Measurements from ENCODE around the gene FMO4. TPM values are rescaled to one million over a fixed set of nuclear protein-coding genes. Genes with fewer than 3 reads are reported as not detected.
A peak's percentile ranks its signal among the peaks of the same experiment; 100 is the strongest.

The FMO4 gene
- total RNA-seq, 4 donors from 2014 or later = 1.2 to 3.2 (median 1.7) TPM

- DNase-seq (ENCODE audit: extremely low spot score) = peak; percentile 53
- no peaks in the 10 kb centered on the region for H3K9me3 ChIP-seq
- no peaks in the 10 kb centered on the region for H3K27me3 ChIP-seq
- 85% methylated on average over 8 of the region's 8 CpGs for WGBS
- peaks cover 5 to 17% (median 16%) of the 10 kb centered on the region in 4 donors for H3K4me1 ChIP-seq
- H3K4me3 ChIP-seq = no peak overlapping the region
- TF ChIP-seq EP300 (IDR thresholded peaks at IDR 0.05) (no peak), POLR2AphosphoS5 (IDR thresholded peaks at IDR 0.05) (no peak), POLR2A (IDR thresholded peaks at IDR 0.05; ENCODE audit: low read depth) (no peak), CTCF (IDR thresholded peaks at IDR 0.05) (no peak)
- intact Hi-C loops (cut with DNase I) = loop anchor here (2.0 to 10.0 kb wide), 3 partner anchors 65 to 345 kb away; no protein-coding TSS in a partner anchor
- no peak overlapping the region for H3K27ac ChIP-seq (replicated peaks in 1 of 4)
- peaks cover 0 to 2% (median 0%) of the 10 kb centered on the region in 4 donors for H3K36me3 ChIP-seq
Observed at GRCh38 chr1:171311771-171312558, 2.0 kb upstream of the FMO4 start.

GRCh38 chr1:171313319-171313834 lies 606 bp upstream of the FMO4 start:
- TF ChIP-seq POLR2AphosphoS5 (IDR thresholded peaks at IDR 0.05) (no peak), POLR2A (IDR thresholded peaks at IDR 0.05; ENCODE audit: low read depth) (no peak), EP300 (IDR thresholded peaks at IDR 0.05) (no peak), CTCF (IDR thresholded peaks at IDR 0.05) (no peak)
- peaks cover 0 to 3% (median 0%) of the 10 kb centered on the region in 4 donors for H3K36me3 ChIP-seq
- peak; percentile 34 for DNase-seq (ENCODE audit: extremely low spot score)
- peaks cover 5 to 17% (median 16%) of the 10 kb centered on the region in 4 donors for H3K4me1 ChIP-seq
- intact Hi-C loops (cut with DNase I) = loop anchor here (2.0 to 10.0 kb wide), 3 partner anchors 67 to 346 kb away; no protein-coding TSS in a partner anchor
- H3K27me3 ChIP-seq = no peaks in the 10 kb centered on the region
- 24% methylated on average over 1 of the region's 1 CpG for WGBS
- peak overlapping the region in 2 of 4 donors; percentile 24 to 39 for H3K4me3 ChIP-seq
- H3K27ac ChIP-seq (replicated peaks in 1 of 4) = peak overlapping the region; percentile 69 to 79 (median 74)
- no peaks in the 10 kb centered on the region for H3K9me3 ChIP-seq

GRCh38 chr1:171329251-171329650 lies 15.3 kb downstream of the FMO4 start:
- no peaks in the 10 kb centered on the region for H3K4me1 ChIP-seq
- no peaks in the 10 kb centered on the region for H3K9me3 ChIP-seq
- DNase-seq (ENCODE audit: extremely low spot score) = no peak
- H3K4me3 ChIP-seq = no peak overlapping the region
- no peaks in the 10 kb centered on the region for H3K27me3 ChIP-seq
- no peak overlapping the region for H3K27ac ChIP-seq (replicated peaks in 1 of 4)
- peaks cover 0 to 3% (median 0%) of the 10 kb centered on the region in 4 donors for H3K36me3 ChIP-seq
- TF ChIP-seq CTCF (IDR thresholded peaks at IDR 0.05) (no peak), EP300 (IDR thresholded peaks at IDR 0.05) (no peak), POLR2A (IDR thresholded peaks at IDR 0.05; ENCODE audit: low read depth) (no peak), POLR2AphosphoS5 (IDR thresholded peaks at IDR 0.05) (no peak)
- intact Hi-C loops (cut with DNase I) = no loop called here
- WGBS = 92% methylated on average over 7 of the region's 7 CpGs

GRCh38 chr1:171334024-171334640 lies 20.1 kb downstream of the FMO4 start:
- Histone ChIP-seq H3K9me3 (no peaks in the 10 kb centered on the region), H3K4me1 (no peaks in the 10 kb centered on the region), H3K27ac (replicated peaks in 1 of 4) (no peak overlapping the region), H3K4me3 (no peak overlapping the region), H3K27me3 (no peaks in the 10 kb centered on the region), H3K36me3 (no peaks in the 10 kb centered on the region)
- 77% methylated on average over 1 of the region's 1 CpG for WGBS
- intact Hi-C loops (cut with DNase I) = no loop called here
- TF ChIP-seq EP300 (IDR thresholded peaks at IDR 0.05) (no peak), POLR2AphosphoS5 (IDR thresholded peaks at IDR 0.05) (no peak), CTCF (IDR thresholded peaks at IDR 0.05) (no peak), POLR2A (IDR thresholded peaks at IDR 0.05; ENCODE audit: low read depth) (no peak)
- DNase-seq (ENCODE audit: extremely low spot score) = no peak

Data from esophagus muscularis mucosa (tissue), 4 donors.